Fibroblast of lung (primary cell): Measurements from ENCODE around the gene PSPN. TPM values are rescaled to one million over a fixed set of nuclear protein-coding genes. Genes with fewer than 3 reads are reported as not detected.

Experiments
- DNase-seq, 2 donors: peaks; one replicate each; pipeline versions ENCODE4 v3.0.0 to v3.0.0-alpha.2; 2010; ENCODE audit warnings: low read depth in 2 of 2
- H2AFZ ChIP-seq: 2 replicates; pipeline ENCODE4 v1.5.1; 2012; ENCODE audit warnings: low read length, control low read depth, inconsistent platforms
- H3K27ac ChIP-seq: 2 replicates; pipeline ENCODE4 v1.5.1; 2011; ENCODE audit warnings: low read length, control low read depth; ENCODE audit not compliant: insufficient read depth
- H3K27me3 ChIP-seq: 2 replicates; pipeline ENCODE4 v1.5.1; 2011; ENCODE audit warnings: mild to moderate bottlenecking, low read length; ENCODE audit not compliant: control insufficient read depth, insufficient read depth
- H3K36me3 ChIP-seq: 2 replicates; pipeline ENCODE4 v1.5.1; 2011; ENCODE audit warnings: low read length; ENCODE audit not compliant: control insufficient read depth, insufficient read depth
- H3K4me1 ChIP-seq: 2 replicates; pipeline ENCODE4 v1.5.1; 2011; ENCODE audit warnings: low read length; ENCODE audit not compliant: control insufficient read depth, insufficient read depth; ENCODE audit errors: extremely low read depth
- H3K4me2 ChIP-seq: 2 replicates; pipeline ENCODE4 v1.5.1; 2011; ENCODE audit warnings: low read length, control low read depth; ENCODE audit not compliant: insufficient read depth; ENCODE audit errors: extremely low read depth
- H3K4me3 ChIP-seq, 4 experiments: fragments of 200-600 bp in 1 of 4; sonication (generic) in 1 of 4; replicated peaks in 1 of 4; 2 replicates each; pipeline ENCODE4 v1.5.1; 2011 to 2016; ENCODE audit warnings: low read length in 4 of 4, low read depth in 3 of 4, mild to moderate bottlenecking in 3 of 4, control low read depth in 2 of 4, inconsistent platforms in 1 of 4, mixed read lengths in 1 of 4; ENCODE audit not compliant: insufficient read depth in 1 of 4; ENCODE audit errors: control extremely low read depth in 1 of 4
- H3K79me2 ChIP-seq: 2 replicates; pipeline ENCODE4 v1.5.1; 2012; ENCODE audit warnings: mild to moderate bottlenecking, low read length, inconsistent platforms; ENCODE audit not compliant: control insufficient read depth, insufficient read depth
- H3K9ac ChIP-seq: 2 replicates; pipeline ENCODE4 v1.5.1; 2011; ENCODE audit warnings: mild to moderate bottlenecking, low read length, control low read depth; ENCODE audit not compliant: insufficient read depth
- H3K9me3 ChIP-seq: 2 replicates; pipeline ENCODE4 v1.5.1; 2012; ENCODE audit warnings: low read depth, low read length; ENCODE audit not compliant: control insufficient read depth, insufficient read depth
- H4K20me1 ChIP-seq: 2 replicates; pipeline ENCODE4 v1.5.1; 2011; ENCODE audit warnings: low read length; ENCODE audit not compliant: control insufficient read depth, insufficient read depth; ENCODE audit errors: extremely low read depth
- CTCF ChIP-seq, 2 donors: IDR thresholded peaks in 1 of 2; conservative IDR thresholded peaks in 1 of 2; 1 replicate in 1 of 2; 2 replicates in 1 of 2; pipeline ENCODE4 v1.5.1; 2011 to 2012; ENCODE audit warnings: low read length in 2 of 2, control low read depth in 1 of 2, inconsistent platforms in 1 of 2, low read depth in 1 of 2, mild to moderate bottlenecking in 1 of 2
- EZH2 ChIP-seq: IDR thresholded peaks from 2 replicates; pipeline ENCODE4 v1.5.1; 2012; ENCODE audit warnings: low read length, control low read depth, mild to moderate bottlenecking; ENCODE audit errors: missing control alignments
- polyA plus RNA-seq, 2 donors: library from polyadenylated mRNA; depleted of rRNA in 1 of 2; stranded (reverse) in 1 of 2; unstranded in 1 of 2; fragments of >200 nt; gene quantifications; 2 replicates each; pipeline ENCODE4 v1.2.1, GENCODE V29; 2011 to 2012; ENCODE audit warnings: missing spikeins in 1 of 2
- total RNA-seq: library from RNA; depleted of rRNA; stranded (reverse); fragments of >200 nt; gene quantifications from 2 replicates; pipeline ENCODE4 v1.2.1, GENCODE V29; 2014

PSPN gene
- total and polyA plus RNA-seq, 2 donors (not counting 1 experiment from before 2014, with no cell fraction given) = 0.25 to 0.99 TPM

GRCh38 chr19:6417713-6418561 is 42.2 kb upstream of the PSPN start:
- Histone ChIP-seq H3K4me2 (no peak overlapping the region), H3K9ac (no peak overlapping the region), H3K27ac (no peak overlapping the region), H4K20me1 (peaks cover 6% of the 10 kb centered on the region), H3K4me3 (no peak overlapping the region), H2AFZ (no peak overlapping the region), H3K27me3 (no peaks in the 10 kb centered on the region), H3K9me3 (no peaks in the 10 kb centered on the region), H3K79me2 (peaks cover 43% of the 10 kb centered on the region), H3K36me3 (peaks cover 52% of the 10 kb centered on the region), H3K4me1 (peaks cover 4% of the 10 kb centered on the region)
- peak; percentile 13 to 29 for DNase-seq
- TF ChIP-seq CTCF (conservative IDR thresholded peaks at IDR 0.05 in 1 of 2, IDR thresholded peaks at IDR 0.05 in 1 of 2; ENCODE audit: low read depth in 1 of 2, low read length in 2 of 2) (peak; percentile 32 to 45), EZH2 (no peak)

- Histone ChIP-seq H3K36me3 (peaks cover 49% of the 10 kb centered on the region), H3K4me3 (no peak overlapping the region), H2AFZ (no peak overlapping the region), H4K20me1 (peaks cover 2% of the 10 kb centered on the region), H3K4me1 (no peaks in the 10 kb centered on the region), H3K4me2 (no peak overlapping the region), H3K79me2 (peaks cover 32% of the 10 kb centered on the region), H3K9me3 (no peaks in the 10 kb centered on the region), H3K9ac (no peak overlapping the region), H3K27ac (no peak overlapping the region), H3K27me3 (no peaks in the 10 kb centered on the region)
- TF ChIP-seq EZH2 = no peak
- no peak for DNase-seq
These were observed 41.1 kb upstream of the PSPN start for GRCh38 chr19:6416658-6417405.

- Histone ChIP-seq H3K27me3 (no peaks in the 10 kb centered on the region), H2AFZ (no peak overlapping the region), H3K79me2 (peaks cover 20% of the 10 kb centered on the region), H4K20me1 (no peaks in the 10 kb centered on the region), H3K9me3 (no peaks in the 10 kb centered on the region), H3K27ac (no peak overlapping the region), H3K4me3 (no peak overlapping the region), H3K36me3 (peaks cover 42% of the 10 kb centered on the region), H3K9ac (no peak overlapping the region), H3K4me1 (no peaks in the 10 kb centered on the region), H3K4me2 (no peak overlapping the region)
- no peak for DNase-seq
- no peak for TF ChIP-seq EZH2
- TF ChIP-seq CTCF (conservative IDR thresholded peaks at IDR 0.05 in 1 of 2, IDR thresholded peaks at IDR 0.05 in 1 of 2; ENCODE audit: low read depth in 1 of 2, low read length in 2 of 2) = no peak
These were observed 40.0 kb upstream of the PSPN start for GRCh38 chr19:6415591-6416190.
